ENCODE results near the gene OAT.

The OAT gene

GRCh38 chr10:124348801-124349200 is 69.9 kb downstream of the OAT start:
- DNase-seq (ENCODE audit: low spot score): peak; percentile 40
- Histone ChIP-seq H3K4me3 (no peak overlapping the region), H3K27ac (no peak overlapping the region)
- TF ChIP-seq CTCF (IDR thresholded peaks at IDR 0.05): no peak

- TF ChIP-seq CTCF (IDR thresholded peaks at IDR 0.05): no peak
- Histone ChIP-seq H3K27ac (no peak overlapping the region), H3K4me3 (no peak overlapping the region)
- DNase-seq (ENCODE audit: low spot score): no peak
These were observed 70.8 kb downstream of the OAT start for GRCh38 chr10:124347956-124348355.
